Stimulated activated CD4-positive, alpha-beta T cell treated with anti-CD3 and anti-CD28 coated beads, Interleukin-4, amount 100 ng/mL, for 1 hour (primary cell): ENCODE data around the gene DCP1A.

Experiments
- DNase-seq: peaks from one replicate; pipeline ENCODE4 v3.0.0-alpha.2; 2020

Gene DCP1A

DNA sequence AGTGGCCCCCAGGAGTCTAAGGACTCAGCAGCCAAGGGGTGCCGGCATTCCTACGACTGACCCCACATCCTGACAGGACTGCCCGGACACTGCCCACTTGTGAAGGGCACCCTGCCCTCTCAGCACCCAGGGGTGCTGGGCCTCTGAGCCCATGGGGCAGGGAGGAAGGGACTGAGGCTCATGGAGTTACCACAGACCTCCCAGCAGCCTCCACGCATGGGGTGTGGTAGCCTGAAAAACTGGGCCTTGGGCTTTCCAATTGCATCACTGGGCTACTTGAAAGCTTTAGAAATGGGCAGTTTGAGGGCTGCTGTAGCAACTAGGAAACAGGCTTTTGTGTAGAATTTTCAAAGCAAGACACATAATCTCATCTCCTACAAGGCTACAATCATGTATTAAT, 104.7 kb downstream of the DCP1A start:
- no peak for DNase-seq

DNA sequence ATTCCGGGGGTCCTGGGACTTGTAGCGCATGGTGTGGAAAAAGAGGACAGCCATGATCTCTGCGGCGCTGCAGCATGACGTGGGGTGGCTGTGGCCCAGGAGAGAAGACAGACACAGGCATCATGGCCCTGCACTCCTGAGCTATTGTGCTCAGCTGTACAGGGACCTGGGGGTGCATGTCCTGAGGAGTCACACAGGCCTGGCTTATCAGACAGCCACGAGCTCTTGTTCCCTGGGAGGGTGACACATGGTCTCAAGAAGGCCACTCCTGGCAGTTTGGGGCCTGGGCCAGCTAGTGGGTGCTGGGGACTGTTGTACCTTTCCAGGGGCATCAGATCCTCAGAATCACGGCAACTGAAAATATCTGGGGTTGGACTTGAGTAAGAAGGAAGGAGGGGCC, 105.2 kb downstream of the DCP1A start:
- DNase-seq, result no peak

DNA sequence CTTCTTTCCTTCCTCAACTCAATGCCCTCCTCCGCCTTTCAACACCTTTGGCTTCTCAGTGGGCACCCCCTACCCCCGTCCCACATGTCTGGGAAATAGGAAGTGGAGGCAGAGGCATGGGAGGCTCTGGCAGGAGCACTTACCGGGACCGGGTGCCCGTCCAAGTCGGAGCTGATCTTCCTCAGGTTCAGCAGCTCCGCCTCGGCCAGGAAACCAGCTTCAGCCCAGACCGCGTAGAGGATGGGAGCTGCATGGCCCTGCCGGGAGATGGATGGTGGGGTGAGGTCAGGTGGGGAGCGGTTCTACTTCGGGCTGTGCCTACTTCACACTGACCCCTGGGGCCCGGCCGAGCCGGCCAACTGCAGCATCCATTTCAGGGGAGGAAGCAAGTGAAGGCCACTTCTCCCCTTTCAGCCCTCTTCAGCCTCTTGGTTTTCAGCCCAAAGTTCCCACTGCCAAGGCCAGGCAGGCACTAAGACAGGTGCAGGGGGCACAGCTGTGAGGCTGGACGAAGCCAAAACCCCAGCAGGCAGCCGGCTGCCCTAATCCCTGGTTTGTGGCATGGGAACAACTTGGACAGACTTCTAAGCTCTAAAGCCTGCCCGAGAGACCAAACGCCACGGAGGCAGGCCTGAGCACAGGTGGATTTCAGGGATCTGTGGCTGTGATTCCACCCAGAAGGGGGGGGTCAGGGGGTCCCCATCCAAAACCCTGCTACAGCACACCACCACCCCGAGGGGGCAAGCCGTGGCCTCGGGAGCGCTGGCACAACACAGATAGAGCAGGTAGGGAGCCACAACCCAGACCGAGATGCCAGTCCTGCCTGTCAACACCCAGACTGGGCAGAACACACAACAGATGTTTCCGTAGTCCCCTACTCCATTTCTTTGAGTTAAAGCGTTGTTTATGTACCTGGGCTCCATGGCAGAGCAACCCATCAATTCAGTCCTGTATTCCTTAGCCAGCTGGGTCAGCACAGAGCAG, 106.1 kb downstream of the DCP1A start:
- no peak for DNase-seq

DNA sequence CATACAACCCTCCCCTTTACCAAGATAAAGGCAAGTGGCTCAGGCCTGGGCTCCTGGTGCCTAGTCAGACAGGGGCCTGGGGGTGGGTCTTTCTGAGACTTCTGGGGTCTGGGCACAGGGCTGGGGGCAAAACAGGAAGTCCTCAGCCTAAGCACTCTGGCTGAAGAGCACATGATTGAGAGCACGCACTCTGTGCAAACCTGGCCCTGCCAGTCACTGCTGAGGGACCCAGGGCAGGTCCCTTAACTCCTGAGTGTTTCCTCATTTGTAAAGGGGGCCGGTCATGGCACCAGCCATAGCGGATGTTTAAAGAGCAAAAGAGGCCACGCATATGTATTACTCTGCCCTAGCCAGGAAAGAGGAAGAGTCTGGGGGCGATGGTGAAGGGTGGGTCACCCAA, 107.5 kb downstream of the DCP1A start:
- DNase-seq, result no peak

DNA sequence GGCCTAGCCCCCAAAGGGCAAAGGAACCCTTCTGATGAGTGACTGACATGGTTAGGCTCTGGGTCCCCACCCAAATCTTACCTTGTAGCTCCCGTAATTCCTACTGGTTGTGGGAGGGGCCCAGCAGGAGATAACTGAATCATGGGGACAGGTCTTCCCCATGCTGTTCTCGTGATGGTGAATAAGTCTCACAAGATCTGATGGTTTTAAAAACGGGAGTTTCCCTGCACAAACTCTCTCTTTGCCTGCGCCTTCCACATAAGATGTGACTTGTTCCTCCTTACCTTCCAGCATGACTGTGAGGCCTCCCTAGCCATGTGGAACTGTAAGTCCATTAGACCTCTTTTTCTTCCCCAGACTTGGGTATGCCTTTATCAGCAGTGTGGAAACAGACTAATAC, 108.5 kb downstream of the DCP1A start:
- no peak for DNase-seq

DNA sequence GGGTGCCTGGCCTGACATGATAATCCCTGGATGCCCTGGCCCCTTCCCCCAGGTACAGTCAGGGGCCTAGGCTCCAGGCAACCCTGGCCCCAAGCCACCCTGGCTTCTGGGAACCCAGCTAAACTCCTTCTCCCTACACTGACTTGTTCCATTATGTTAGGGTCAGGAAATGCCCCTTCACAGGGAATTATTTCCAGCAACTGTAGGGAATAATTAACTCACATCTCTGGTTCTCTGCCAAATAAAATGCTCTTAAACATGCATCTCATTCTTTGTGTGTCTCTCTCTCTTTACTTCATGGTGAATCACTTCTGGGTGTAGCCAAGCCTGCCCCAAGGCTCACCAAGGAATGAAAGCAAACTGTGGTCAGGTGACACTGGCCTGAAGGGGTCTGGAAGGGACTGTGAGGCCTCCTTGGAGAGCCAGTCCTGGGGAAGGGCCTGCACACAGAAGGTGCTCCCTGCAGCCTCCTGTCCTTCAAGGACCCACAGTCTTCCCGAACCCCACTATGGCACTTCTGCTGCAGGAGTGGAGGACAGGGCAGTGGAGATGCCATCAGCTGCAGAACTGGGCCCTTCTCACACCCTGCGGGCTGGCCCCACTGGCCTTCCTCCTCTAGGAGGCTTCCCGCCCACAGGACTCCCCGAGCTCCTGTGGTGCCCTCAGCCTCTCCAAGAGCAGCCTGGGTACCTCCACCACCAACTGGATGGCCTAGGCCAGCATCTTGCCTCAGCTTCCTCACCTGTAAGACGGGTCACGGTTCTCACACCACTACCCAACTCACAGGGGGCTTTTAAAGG, 109.1 kb downstream of the DCP1A start:
- no peak for DNase-seq

DNA sequence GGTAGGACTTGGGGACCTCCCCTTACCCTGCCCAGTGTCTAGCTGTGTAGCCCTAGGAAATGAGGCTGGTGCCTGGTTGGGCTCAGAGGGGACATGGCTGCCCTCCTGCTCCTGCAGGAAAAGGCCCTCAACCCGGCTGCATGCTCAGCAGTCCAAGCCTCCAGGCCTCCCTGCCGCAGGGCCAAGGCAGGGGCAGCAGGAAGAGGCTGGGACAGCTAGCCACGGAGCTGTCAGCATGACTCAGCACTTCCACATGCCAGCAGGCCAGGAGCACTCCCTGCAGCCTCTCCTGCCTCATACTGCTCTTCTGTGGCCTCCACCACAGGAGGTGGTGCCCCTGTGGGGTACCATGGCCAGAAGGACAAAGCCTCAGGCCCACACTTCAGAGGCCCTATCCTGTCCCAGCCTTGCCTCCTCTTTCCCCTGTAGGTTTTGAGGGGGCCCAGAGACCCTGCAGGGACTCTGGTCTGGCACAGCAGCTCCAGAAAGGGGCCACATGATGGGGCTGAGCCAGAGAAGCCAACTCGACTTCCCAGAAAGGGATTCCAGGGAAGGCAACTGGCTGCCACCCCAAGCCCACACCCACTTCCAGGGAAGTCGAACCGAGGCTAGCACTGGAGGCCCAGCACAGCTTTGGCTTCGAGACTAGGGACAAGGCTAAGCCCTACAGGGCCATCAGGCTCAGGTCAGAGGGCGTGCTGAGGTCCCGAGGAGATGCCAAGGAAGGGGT, 111.1 kb downstream of the DCP1A start:
- DNase-seq, result no peak

DNA sequence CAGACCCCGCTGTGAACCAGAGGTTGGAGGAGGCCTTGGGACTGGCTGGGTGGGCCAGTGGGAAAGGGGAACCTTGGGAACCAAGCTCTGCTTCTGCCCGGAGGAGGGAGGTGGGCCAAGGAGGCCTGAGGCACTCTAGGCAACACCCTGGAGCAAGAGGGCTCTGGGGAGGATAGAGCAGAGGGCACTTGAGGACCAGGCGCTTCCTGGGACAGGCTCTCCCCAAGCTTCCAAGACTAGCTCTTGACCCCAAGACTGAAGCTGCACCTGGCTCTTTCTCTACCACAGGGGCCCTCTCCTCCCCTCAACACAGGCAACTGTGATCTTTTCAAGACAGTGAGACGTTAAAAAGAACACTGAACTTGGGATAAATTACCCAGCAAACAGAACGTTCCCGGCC, 111.8 kb downstream of the DCP1A start:
- no peak for DNase-seq

DNA sequence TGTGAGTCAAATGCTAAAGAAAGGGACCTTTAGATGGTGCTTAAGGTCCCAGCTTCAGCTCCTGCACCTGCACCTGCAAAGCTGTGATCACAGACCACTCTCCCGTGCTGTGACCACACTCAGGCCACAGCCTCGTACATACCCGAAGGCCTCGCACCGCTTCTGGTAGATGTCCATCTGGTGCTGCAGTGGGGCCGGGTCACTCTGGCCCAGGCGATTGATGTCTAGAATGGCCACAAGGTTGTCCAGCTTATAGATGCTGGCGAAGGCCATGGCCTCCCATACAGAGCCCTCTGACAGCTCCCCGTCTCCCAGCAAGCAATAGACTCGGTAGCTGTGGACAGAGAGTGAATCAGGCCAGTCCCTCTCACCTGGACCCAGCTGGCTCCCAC, 112.5 kb downstream of the DCP1A start:
- no peak for DNase-seq

DNA sequence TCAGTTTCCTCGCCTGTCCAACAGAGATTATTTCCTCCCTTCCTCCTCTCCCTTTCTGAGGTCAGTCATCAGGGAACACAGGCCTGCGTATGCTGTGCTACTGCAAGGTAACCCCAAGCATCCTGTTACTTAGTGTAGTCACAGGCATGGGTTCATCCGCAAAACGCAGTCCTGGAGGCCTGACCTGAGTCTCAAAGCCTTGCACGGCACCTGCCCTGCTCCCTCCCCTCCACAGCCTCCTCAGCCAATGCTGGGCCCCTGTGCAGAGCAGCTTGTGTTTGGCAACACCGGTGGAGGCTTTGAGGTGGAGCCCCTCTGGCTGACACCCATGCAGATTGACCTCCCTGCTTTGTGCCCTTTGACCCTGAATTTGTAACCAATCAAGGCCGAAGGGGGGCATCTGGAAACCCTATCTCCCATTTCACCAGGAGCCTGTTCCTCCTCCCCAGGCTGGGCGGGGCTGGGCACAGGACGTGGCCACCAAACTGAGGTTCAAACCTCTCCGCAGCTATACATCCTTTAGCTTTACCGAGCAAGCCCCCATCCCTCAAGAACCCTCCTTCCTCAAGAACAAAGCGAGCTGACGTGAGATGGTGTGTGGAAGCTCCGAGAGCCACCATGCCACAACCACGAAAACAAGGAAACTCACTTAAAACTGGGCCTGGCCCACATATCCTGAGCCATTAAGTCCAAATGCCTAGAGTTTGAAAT, 113.1 kb downstream of the DCP1A start:
- DNase-seq, result no peak
